GM12873 (cell line): ENCODE data around the gene TNFSF10.

Experiments used
- CTCF ChIP-seq: IDR thresholded peaks from 2 replicates; pipeline ENCODE4 v1.5.1; 2012; ENCODE audit warnings: low read depth, mild to moderate bottlenecking, moderate library complexity, low read length, control low read depth; ENCODE audit not compliant: insufficient read depth; ENCODE audit errors: missing control alignments

TNFSF10 gene

GRCh38 chr3:172522871-172523818, at the start of gene TNFSF10:
Gene TNFSF10, minus strand, starts transcription at chr3:172523430. Its CDS starts 46 bp downstream, at chr3:172523384.
- TF ChIP-seq CTCF, result no peak

- no peak for TF ChIP-seq CTCF
Observed at GRCh38 chr3:172569128-172570008, 46.1 kb upstream of the TNFSF10 start.

GRCh38 chr3:172568701-172569100, 45.5 kb upstream of the TNFSF10 start:
- TF ChIP-seq CTCF, result no peak

GRCh38 chr3:172564499-172564898, 41.3 kb upstream of the TNFSF10 start:
- no peak for TF ChIP-seq CTCF

- TF ChIP-seq CTCF, result no peak
Observed at GRCh38 chr3:172562871-172563865, 39.9 kb upstream of the TNFSF10 start.

GRCh38 chr3:172561897-172562640, 38.8 kb upstream of the TNFSF10 start:
- no peak for TF ChIP-seq CTCF
